LNCaP clone FGC (cell line): ENCODE measurements around the gene PSTK.

ENCODE experiments used
- DNase-seq: peaks from one replicate; pipeline ENCODE4 v3.0.0-alpha.2; 2011; ENCODE audit warnings: low read depth
- H3K4me3 ChIP-seq: 2 replicates; pipeline ENCODE4 v1.5.1; 2011; ENCODE audit warnings: mild to moderate bottlenecking, low read depth, low read length, control low read depth
- CTCF ChIP-seq: IDR thresholded peaks from 2 replicates; pipeline ENCODE4 v1.5.1; 2012; ENCODE audit warnings: mild to moderate bottlenecking; ENCODE audit not compliant: control insufficient read depth, insufficient read depth; ENCODE audit errors: extremely low read depth

Gene PSTK

GRCh38 chr10:122999347-122999746, 19.1 kb downstream of the PSTK start:
- H3K4me3 ChIP-seq = no peak overlapping the region
- no peak for DNase-seq
- no peak for TF ChIP-seq CTCF

- no peak for DNase-seq
- no peak for TF ChIP-seq CTCF
- H3K4me3 ChIP-seq = no peak overlapping the region
Observed at GRCh38 chr10:123000155-123000554, 20.0 kb downstream of the PSTK start.

GRCh38 chr10:123001370-123001769, 21.2 kb downstream of the PSTK start:
- no peak for TF ChIP-seq CTCF
- H3K4me3 ChIP-seq = no peak overlapping the region
- DNase-seq = no peak

GRCh38 chr10:123004298-123004697, 24.1 kb downstream of the PSTK start:
- no peak for TF ChIP-seq CTCF
- DNase-seq = no peak
- no peak overlapping the region for H3K4me3 ChIP-seq

- DNase-seq = no peak
- TF ChIP-seq CTCF = no peak
- H3K4me3 ChIP-seq = peak overlapping the region; percentile 93
Observed at GRCh38 chr10:123007558-123008354, 27.6 kb downstream of the PSTK start.

GRCh38 chr10:123008355-123009104, 28.3 kb downstream of the PSTK start, which contains the start of the genes ACADSB and IKZF5:
ACADSB (plus strand) TSS chr10:123009006; CDS start chr10:123009030, 24 bp downstream.
IKZF5 (minus strand) TSS chr10:123008795; CDS start chr10:122998625, 10,170 bp downstream.
- H3K4me3 ChIP-seq = peak within 1 kb of the TSS; percentile 93
- DNase-seq = peak; percentile 93
- TF ChIP-seq CTCF = no peak
